HG02981 (cell line): Measurements from ENCODE around the gene CYFIP1.

Source experiments
- ATAC-seq: cut with Tn5 transposase; IDR thresholded peaks from one replicate; pipeline ENCODE4 v1.9.1; 2021; ENCODE audit warnings: mild to moderate bottlenecking, moderate library complexity; ENCODE audit not compliant: unreplicated experiment

The CYFIP1 gene

GRCh38 chr15:22919171-22919570 lies 61.0 kb downstream of the CYFIP1 start:
- ATAC-seq, result no peak

GRCh38 chr15:22918596-22919140 lies 61.5 kb downstream of the CYFIP1 start:
- ATAC-seq, result no peak

GRCh38 chr15:22918056-22918455 lies 62.1 kb downstream of the CYFIP1 start:
- ATAC-seq, result no peak

GRCh38 chr15:22917556-22917955 lies 62.6 kb downstream of the CYFIP1 start:
- ATAC-seq, result no peak

GRCh38 chr15:22916606-22917350 lies 63.4 kb downstream of the CYFIP1 start:
- ATAC-seq, result no peak

GRCh38 chr15:22915866-22916515 lies 64.2 kb downstream of the CYFIP1 start:
- ATAC-seq, result no peak

GRCh38 chr15:22913646-22914380 lies 66.4 kb downstream of the CYFIP1 start:
- no peak for ATAC-seq

GRCh38 chr15:22912256-22912655 lies 67.9 kb downstream of the CYFIP1 start:
- no peak for ATAC-seq

- ATAC-seq, result no peak
Observed at GRCh38 chr15:22911306-22911705, 68.9 kb downstream of the CYFIP1 start.

GRCh38 chr15:22908830-22909229 lies 71.3 kb downstream of the CYFIP1 start:
- no peak for ATAC-seq

GRCh38 chr15:22907161-22907950 lies 72.8 kb downstream of the CYFIP1 start:
- ATAC-seq, result no peak

GRCh38 chr15:22904736-22905135 lies 75.4 kb downstream of the CYFIP1 start:
- ATAC-seq, result no peak

GRCh38 chr15:22903961-22904534 lies 76.1 kb downstream of the CYFIP1 start:
- no peak for ATAC-seq

- ATAC-seq, result no peak
Observed at GRCh38 chr15:22903427-22903826, 76.7 kb downstream of the CYFIP1 start.

GRCh38 chr15:22902981-22903380 lies 77.2 kb downstream of the CYFIP1 start:
- no peak for ATAC-seq

GRCh38 chr15:22902578-22902977 lies 77.6 kb downstream of the CYFIP1 start:
- no peak for ATAC-seq

- ATAC-seq, result no peak
Observed at GRCh38 chr15:22902046-22902445, 78.1 kb downstream of the CYFIP1 start.

- ATAC-seq, result peak; percentile 81
Observed at GRCh38 chr15:22895465-22896190, 84.5 kb downstream of the CYFIP1 start.

- ATAC-seq, result no peak
Observed at GRCh38 chr15:22893881-22894280, 86.3 kb downstream of the CYFIP1 start.

GRCh38 chr15:22893081-22893480 lies 87.1 kb downstream of the CYFIP1 start:
- ATAC-seq, result no peak
